Measurements from ENCODE around the gene NTMT1.

The NTMT1 gene

DNA sequence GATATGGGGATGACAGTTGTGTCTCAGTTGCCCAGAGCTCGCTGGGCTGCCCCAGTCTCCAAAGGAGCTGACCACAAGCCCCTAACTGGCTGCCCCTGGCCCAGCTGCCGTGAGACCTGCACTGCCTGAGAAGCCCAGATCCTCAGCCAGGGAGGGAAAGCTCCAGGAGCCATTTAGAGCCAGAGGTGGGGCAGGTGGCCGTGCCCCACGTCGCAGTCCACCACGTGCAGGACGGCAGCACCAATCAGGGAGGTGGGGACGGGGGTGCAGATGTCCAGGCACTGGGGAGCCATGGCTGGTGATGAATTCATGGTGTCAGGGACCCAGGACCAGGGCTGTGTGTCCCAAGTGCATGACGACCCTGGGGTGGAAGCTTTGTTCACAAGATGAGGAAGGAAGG lies 52.9 kb downstream of the NTMT1 start:
- no peak for DNase-seq (ENCODE audit: low read depth)

GRCh38 chr9:129679537-129679936 lies 53.6 kb downstream of the NTMT1 start:
- DNase-seq (ENCODE audit: low read depth): no peak

GRCh38 chr9:129681924-129682323 lies 56.0 kb downstream of the NTMT1 start:
- no peak for DNase-seq (ENCODE audit: low read depth)

- no peak for DNase-seq (ENCODE audit: low read depth)
Observed at GRCh38 chr9:129682381-129682780, 56.4 kb downstream of the NTMT1 start.

DNA sequence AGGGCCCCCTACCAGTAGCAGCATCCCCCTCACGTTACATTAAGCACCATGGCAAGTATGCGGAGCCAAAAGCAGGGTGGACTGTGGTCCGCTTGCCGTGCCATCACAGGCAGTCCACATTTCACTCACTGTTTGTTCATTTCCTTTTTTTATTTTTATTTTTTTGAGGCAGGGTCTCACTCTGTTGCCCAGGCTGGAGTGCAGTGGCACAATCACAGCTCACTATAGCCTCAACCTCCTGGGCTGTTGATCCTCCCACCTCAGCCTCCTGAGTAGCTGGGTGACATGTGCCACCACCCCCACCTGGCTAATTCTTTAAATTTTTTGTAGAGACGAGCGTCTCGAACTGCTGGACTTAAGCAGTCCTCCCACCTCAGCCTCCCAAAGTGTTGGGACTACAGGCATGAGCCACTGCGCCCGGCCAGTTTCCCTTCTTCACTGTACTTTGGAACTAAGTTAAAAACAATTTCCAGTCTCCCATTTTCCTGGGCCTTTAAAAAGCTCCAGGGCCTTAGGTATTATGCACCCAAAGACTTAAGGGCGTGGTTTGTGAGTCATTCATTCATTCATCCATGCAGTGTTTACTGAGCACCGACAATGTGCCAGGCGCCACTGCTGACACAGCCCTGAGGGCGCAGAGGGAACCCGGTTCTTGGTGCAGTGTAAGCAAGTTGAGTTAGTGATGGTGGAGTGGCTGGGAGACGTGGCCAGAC lies 59.4 kb downstream of the NTMT1 start:
- DNase-seq (ENCODE audit: low read depth): no peak

Data from stimulated activated CD8-positive, alpha-beta memory T cell treated with anti-CD3 and anti-CD28 coated beads, Interleukin-15, amount 100 ng/mL, for 24 hours (primary cell).